T-cell (primary cell): ENCODE results near the gene SLC43A3. TPM values are rescaled to one million over a fixed set of nuclear protein-coding genes. Genes with fewer than 3 reads are reported as not detected.
A peak's percentile ranks its signal among the peaks of the same experiment; 100 is the strongest.

Source experiments
- ATAC-seq, 4 experiments: fragments of 200-7000 bp in 3 of 4; fragments of 150-1000 bp in 1 of 4; cut with Tn5 transposase; replicated peaks in 1 of 4; 1 replicate in 3 of 4; 2 replicates in 1 of 4; pipeline ENCODE4 v1.10.0; 2021; ENCODE audit warnings: moderate library complexity in 3 of 4, mild to moderate bottlenecking in 2 of 4, moderate number of reproducible peaks in 1 of 4
- CTCF ChIA-PET, 2 donors: fragments of 300-600 bp; sonication (Branson Sonifier 250); formaldehyde crosslinking; loops; one replicate each; lab custom pipeline; 2022; ENCODE audit warnings: antibody characterized with exemption in 2 of 2; lab: Charles Lee
- POLR2A ChIA-PET, 2 donors: fragments of 300-600 bp; sonication (Branson Sonifier 250); formaldehyde crosslinking; loops; one replicate each; lab custom pipeline; 2022; ENCODE audit warnings: antibody characterized with exemption in 2 of 2; lab: Charles Lee
- DNase-seq, 35 experiments: peaks; one replicate each; pipeline versions ENCODE4 v3.0.0 to v3.0.0-alpha.2; 2013 to 2023
- H3K27ac ChIP-seq: one replicate; pipeline ENCODE4 v1.5.1; 2013; ENCODE audit warnings: low read length
- H3K27me3 ChIP-seq, 2 experiments: replicated peaks in 1 of 2; 1 replicate in 1 of 2; 2 replicates in 1 of 2; pipeline versions ENCODE4 v1.6.1 to v1.7.0; 2013; ENCODE audit warnings: low read length in 1 of 2, mixed read lengths in 1 of 2; ENCODE audit not compliant: control insufficient read depth in 2 of 2, insufficient read depth in 2 of 2; ENCODE audit errors: extremely low read depth in 1 of 2
- H3K36me3 ChIP-seq, 2 donors: 1 replicate in 1 of 2; 2 replicates in 1 of 2; pipeline versions ENCODE4 v1.6.1 to v1.7.0; 2013; ENCODE audit warnings: low read length in 1 of 2; ENCODE audit not compliant: control insufficient read depth in 2 of 2, insufficient read depth in 1 of 2; ENCODE audit errors: extremely low read depth in 1 of 2
- H3K4me1 ChIP-seq, 2 experiments: 1 replicate in 1 of 2; 2 replicates in 1 of 2; pipeline versions ENCODE4 v1.6.1 to v1.7.0; 2013; ENCODE audit warnings: low read length in 2 of 2, mixed read lengths in 1 of 2; ENCODE audit not compliant: insufficient read depth in 2 of 2, control insufficient read depth in 1 of 2; ENCODE audit errors: extremely low read depth in 1 of 2
- H3K4me3 ChIP-seq, 2 donors: 1 replicate in 1 of 2; 2 replicates in 1 of 2; pipeline versions ENCODE4 v1.5.1 to v1.7.0; 2013; ENCODE audit warnings: mild to moderate bottlenecking in 2 of 2, low read length in 1 of 2, moderate library complexity in 1 of 2; ENCODE audit not compliant: control insufficient read depth in 1 of 2; ENCODE audit errors: extremely low read depth in 1 of 2
- H3K9me3 ChIP-seq: 2 replicates; pipeline ENCODE4 v1.7.0; 2013
- H3K27ac Mint-ChIP-seq, 2 donors: one replicate each; pipeline ENCODE4 v1.8.0; 2020 to 2021; ENCODE audit warnings: mild to moderate bottlenecking in 2 of 2, mixed read lengths in 2 of 2
- H3K27me3 Mint-ChIP-seq, 2 donors: one replicate each; pipeline ENCODE4 v1.8.0; 2021 to 2022; ENCODE audit warnings: mixed read lengths in 2 of 2
- H3K36me3 Mint-ChIP-seq: one replicate; pipeline ENCODE4 v1.8.0; 2021; ENCODE audit warnings: mixed read lengths
- H3K4me1 Mint-ChIP-seq, 3 donors: one replicate each; pipeline ENCODE4 v1.8.0; 2020 to 2022; ENCODE audit warnings: mixed read lengths in 3 of 3, mild to moderate bottlenecking in 1 of 3
- H3K4me3 Mint-ChIP-seq, 3 donors: one replicate each; pipeline ENCODE4 v1.8.0; 2020 to 2022; ENCODE audit warnings: mild to moderate bottlenecking in 3 of 3, mixed read lengths in 3 of 3, moderate library complexity in 3 of 3
- H3K9me3 Mint-ChIP-seq, 3 donors: one replicate each; pipeline ENCODE4 v1.8.0; 2020 to 2022; ENCODE audit warnings: mixed read lengths in 3 of 3
- WGBS: methylation state at CpG from one replicate; pipeline ENCODE4 v1.1.5; 2013; ENCODE audit warnings: missing lambda C conversion rate; ENCODE audit not compliant: insufficient coverage; 5-methylcytosine and 5-hydroxymethylcytosine counted together
- total RNA-seq, 35 experiments: library from RNA in 6 of 35; stranded (reverse) in 6 of 35; fragments of 120-200 nt in 1 of 35; gene quantifications; one replicate each; pipeline versions ENCODE4 v1.2.1 to v1.2.4 and lab custom pipeline; 2013 to 2026

Gene SLC43A3
- total RNA-seq, 5 donors from 2014 or later (not counting 1 experiment from before 2014, with no cell fraction given), result 9.9 to 18.1 (median 13.6) TPM

DNA sequence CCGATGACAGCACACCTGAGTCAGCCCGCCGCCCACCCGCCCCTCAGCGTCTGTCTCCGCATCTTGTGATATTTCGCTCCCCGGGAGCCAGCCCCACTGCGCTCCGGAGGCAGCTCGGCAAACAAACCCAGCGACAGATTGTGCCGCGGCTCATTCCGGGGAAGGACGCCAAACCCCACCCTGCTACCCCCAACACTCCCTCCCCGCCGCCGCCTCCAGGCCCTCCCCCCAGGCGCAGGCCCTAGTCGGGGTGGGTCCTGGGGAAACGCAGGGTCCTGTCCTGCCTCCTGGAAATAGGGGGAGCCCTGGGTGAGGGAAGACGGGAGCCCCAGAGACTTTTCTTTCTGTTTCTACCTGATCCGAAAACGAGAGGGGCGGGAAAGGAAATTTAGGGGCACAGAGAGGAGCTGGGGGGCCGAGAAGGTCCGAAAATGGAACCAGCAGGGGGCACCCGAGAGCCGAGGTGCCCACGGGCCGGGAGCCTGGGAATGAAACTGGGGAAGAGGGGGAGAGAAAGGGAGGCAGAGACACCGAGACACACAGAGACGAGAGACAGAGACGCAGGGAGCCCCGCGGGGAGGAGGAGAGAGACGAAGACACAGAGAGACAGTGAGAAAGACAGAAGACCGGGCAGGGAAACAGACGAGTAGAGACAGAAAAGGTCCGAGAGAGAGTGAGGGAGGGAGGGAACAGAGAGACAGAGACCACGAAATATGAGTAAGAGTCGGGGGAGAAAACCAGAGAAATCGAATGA lies 31.7 kb upstream of the SLC43A3 start:
- no peaks in the 10 kb centered on the region for H3K9me3 ChIP-seq
- H3K4me3 Mint-ChIP-seq, result peak overlapping the region; percentile 78 to 97 (median 84)
- CTCF ChIA-PET, result interaction anchor here (0.5 to 5.8 kb wide), 45 partner anchors 10 to 341 kb away, joined by 3 to 46 read pairs (median 5); partner anchors contain the start of genes SLC43A3 (in 1 of the 2), TIMM10 (in 1 of the 2) and UBE2L6 (in 1 of the 2)
- peak; percentile 7 to 48 (median 18) for ATAC-seq
- peaks cover 14 to 44% of the 10 kb centered on the region in 2 experiments for H3K4me1 ChIP-seq
- POLR2A ChIA-PET, result interaction anchor here (0.6 kb wide), 7 partner anchors 66 to 603 kb away, joined by 3 to 12 read pairs (median 6); no protein-coding TSS in a partner anchor
- H3K27ac ChIP-seq, result no peak overlapping the region
- under 1% methylated on average over 37 of the region's 44 CpGs for WGBS
- H3K27me3 ChIP-seq, result peaks cover 4 to 73% of the 10 kb centered on the region in 2 experiments
- no peaks in the 10 kb centered on the region for H3K9me3 Mint-ChIP-seq
- DNase-seq, result peak in 12 of 35 experiments; percentile 9 to 67 (median 40)
- no peaks in the 10 kb centered on the region for H3K36me3 Mint-ChIP-seq
- H3K4me1 Mint-ChIP-seq, result peaks cover 23 to 39% (median 31%) of the 10 kb centered on the region in 3 donors
- peak overlapping the region in 1 of 2 donors; percentile 54 for H3K27ac Mint-ChIP-seq
- H3K36me3 ChIP-seq, result no peaks in the 10 kb centered on the region
- H3K27me3 Mint-ChIP-seq, result peaks cover 33 to 46% of the 10 kb centered on the region in 2 donors
- peak overlapping the region; percentile 39 to 74 for H3K4me3 ChIP-seq

DNA sequence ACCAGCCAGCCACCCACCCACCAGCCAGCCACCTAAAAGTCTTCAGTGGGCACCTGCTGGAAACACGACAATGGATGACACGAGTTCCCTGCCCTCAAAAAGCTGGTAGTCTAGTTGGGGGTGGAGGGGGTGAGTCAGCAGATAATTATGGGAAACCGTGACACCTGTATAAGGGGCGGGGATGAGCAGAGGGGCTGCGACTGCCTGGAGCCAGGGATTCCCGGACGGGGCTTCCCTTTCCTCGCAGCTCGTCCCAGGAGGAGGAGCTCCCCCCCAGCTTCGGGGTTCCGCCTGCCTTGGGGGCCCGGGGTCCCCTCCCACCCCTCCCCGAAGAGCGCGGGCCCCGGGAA lies 31.1 kb upstream of the SLC43A3 start:
- H3K4me3 ChIP-seq, result peak overlapping the region in 1 of 2 donors; percentile 39

DNA sequence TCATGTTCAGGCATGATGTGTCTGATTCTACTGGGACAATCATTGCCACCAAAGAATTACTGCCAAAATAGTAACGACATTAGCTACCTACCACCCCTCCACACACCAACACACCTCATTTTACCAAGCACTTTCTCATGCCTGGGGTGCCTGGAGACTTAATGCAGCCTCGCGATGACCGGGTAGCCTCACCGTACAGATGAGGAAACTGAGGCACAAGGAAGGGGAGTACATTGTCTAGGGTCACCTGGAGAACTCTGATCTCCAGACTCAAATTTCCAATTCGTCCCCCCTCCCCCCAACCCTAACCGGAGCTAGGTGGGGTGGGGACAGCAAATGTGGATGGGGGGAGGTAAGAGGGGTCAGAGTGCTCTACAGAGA lies 30.7 kb upstream of the SLC43A3 start:
- Mint-ChIP-seq H3K4me3 (peak overlapping the region; percentile 50 to 97 (median 61)), H3K27ac (no peak overlapping the region), H3K36me3 (no peaks in the 10 kb centered on the region), H3K4me1 (peaks cover 23 to 35% (median 31%) of the 10 kb centered on the region in 3 donors), H3K27me3 (peaks cover 33 to 42% of the 10 kb centered on the region in 2 donors), H3K9me3 (no peaks in the 10 kb centered on the region)
- Histone ChIP-seq H3K9me3 (no peaks in the 10 kb centered on the region), H3K27me3 (peaks cover 4 to 70% of the 10 kb centered on the region in 2 experiments), H3K27ac (no peak overlapping the region), H3K36me3 (no peaks in the 10 kb centered on the region), H3K4me1 (peaks cover 14 to 44% of the 10 kb centered on the region in 2 experiments), H3K4me3 (no peak overlapping the region)
- ChIA-PET POLR2A (interaction anchor here (0.6 kb wide), 7 partner anchors 11 to 604 kb away, joined by 3 to 12 read pairs (median 6); no protein-coding TSS in a partner anchor), CTCF (interaction anchor here (0.6 to 5.8 kb wide), 47 partner anchors 10 to 257 kb away, joined by 3 to 46 read pairs (median 5); partner anchors contain the start of genes TIMM10 (in 1 of the 2) and UBE2L6 (in 1 of the 2))
- DNase-seq (no peak), ATAC-seq (peak; percentile 15 to 29 (median 19))
- 20% methylated on average over 1 of the region's 7 CpGs for WGBS

More for the DNA sequence above, 31.1 kb upstream of the SLC43A3 start:
- H3K27me3 Mint-ChIP-seq, result peaks cover 33 to 46% of the 10 kb centered on the region in 2 donors
- peak in 2 of 35 experiments; percentile 4 to 28 for DNase-seq
- no peak overlapping the region for H3K27ac Mint-ChIP-seq
- no peaks in the 10 kb centered on the region for H3K9me3 ChIP-seq
- ATAC-seq, result no peak
- peaks cover 14 to 44% of the 10 kb centered on the region in 2 experiments for H3K4me1 ChIP-seq
- WGBS, result 0% methylated on average over 5 of the region's 16 CpGs
- POLR2A ChIA-PET, result interaction anchor here (0.6 kb wide), 7 partner anchors 11 to 604 kb away, joined by 3 to 12 read pairs (median 6); no protein-coding TSS in a partner anchor
- H3K9me3 Mint-ChIP-seq, result no peaks in the 10 kb centered on the region
- peaks cover 23 to 39% (median 31%) of the 10 kb centered on the region in 3 donors for H3K4me1 Mint-ChIP-seq
- CTCF ChIA-PET, result interaction anchor here (0.5 to 5.8 kb wide), 47 partner anchors 9 to 342 kb away, joined by 3 to 46 read pairs (median 5); partner anchors contain the start of genes TIMM10 (in 1 of the 2) and UBE2L6 (in 1 of the 2)
- peaks cover 4 to 73% of the 10 kb centered on the region in 2 experiments for H3K27me3 ChIP-seq
- H3K4me3 Mint-ChIP-seq, result peak overlapping the region; percentile 31 to 97 (median 50)
- H3K27ac ChIP-seq, result no peak overlapping the region
- no peaks in the 10 kb centered on the region for H3K36me3 ChIP-seq
- no peaks in the 10 kb centered on the region for H3K36me3 Mint-ChIP-seq

DNA sequence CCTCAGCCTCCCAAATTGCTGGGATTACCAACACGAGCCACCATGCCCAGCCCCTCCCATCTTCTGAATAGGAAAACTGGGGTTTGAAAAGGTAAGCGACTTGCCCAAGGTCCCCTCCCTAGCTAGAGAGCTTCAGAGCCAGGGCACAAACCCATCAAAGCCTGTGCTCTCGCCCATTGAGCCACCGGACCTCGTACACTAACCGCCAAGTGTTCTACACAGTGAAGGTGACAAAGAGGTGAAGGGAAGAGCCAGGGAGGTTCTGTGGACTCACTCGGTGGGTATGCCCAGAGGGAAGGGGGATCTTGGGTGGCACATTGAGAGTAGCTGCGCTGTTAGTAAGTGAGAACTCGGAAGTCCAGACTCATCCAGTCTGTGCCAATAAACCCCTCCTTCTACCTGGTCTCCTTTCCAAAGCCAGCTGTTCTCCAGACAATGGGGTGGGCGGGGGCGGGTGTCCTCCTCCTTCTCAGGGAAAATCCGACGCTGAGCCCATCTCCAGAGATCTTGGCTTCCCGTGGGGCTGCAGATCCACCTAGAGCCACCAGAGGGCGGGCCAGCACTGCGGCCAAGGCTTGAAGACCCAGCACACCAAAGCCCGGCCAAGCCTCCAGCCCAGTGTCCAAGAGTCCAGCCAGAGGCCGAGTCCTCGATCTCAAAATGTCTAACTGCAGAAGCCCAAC lies 30.2 kb upstream of the SLC43A3 start:
- Mint-ChIP-seq H3K4me3 (peak overlapping the region; percentile 50 to 97 (median 61)), H3K9me3 (no peaks in the 10 kb centered on the region), H3K4me1 (peaks cover 23 to 32% (median 31%) of the 10 kb centered on the region in 3 donors), H3K36me3 (no peaks in the 10 kb centered on the region), H3K27ac (no peak overlapping the region), H3K27me3 (peaks cover 33 to 38% of the 10 kb centered on the region in 2 donors)
- 0% methylated on average over 10 of the region's 19 CpGs for WGBS
- no peaks in the 10 kb centered on the region for H3K36me3 ChIP-seq
- H3K4me1 ChIP-seq, result peaks cover 14 to 41% of the 10 kb centered on the region in 2 experiments
- H3K27me3 ChIP-seq, result peaks cover 4 to 65% of the 10 kb centered on the region in 2 experiments
- POLR2A ChIA-PET, result interaction anchor here in 1 of 2 donors (0.6 kb wide), 1 partner anchor 10 kb away, joined by 4 read pairs; no protein-coding TSS in a partner anchor
- H3K9me3 ChIP-seq, result no peaks in the 10 kb centered on the region
- ATAC-seq (peak; percentile 45 to 70 (median 58)), DNase-seq (peak in 34 of 35 experiments; percentile 28 to 84 (median 60))
- H3K27ac ChIP-seq, result no peak overlapping the region
- CTCF ChIA-PET, result interaction anchor here (0.5 to 5.8 kb wide), 40 partner anchors 10 to 286 kb away, joined by 3 to 46 read pairs (median 5); partner anchors contain the start of genes TIMM10 (in 1 of the 2) and UBE2L6 (in 1 of the 2)
- no peak overlapping the region for H3K4me3 ChIP-seq

DNA sequence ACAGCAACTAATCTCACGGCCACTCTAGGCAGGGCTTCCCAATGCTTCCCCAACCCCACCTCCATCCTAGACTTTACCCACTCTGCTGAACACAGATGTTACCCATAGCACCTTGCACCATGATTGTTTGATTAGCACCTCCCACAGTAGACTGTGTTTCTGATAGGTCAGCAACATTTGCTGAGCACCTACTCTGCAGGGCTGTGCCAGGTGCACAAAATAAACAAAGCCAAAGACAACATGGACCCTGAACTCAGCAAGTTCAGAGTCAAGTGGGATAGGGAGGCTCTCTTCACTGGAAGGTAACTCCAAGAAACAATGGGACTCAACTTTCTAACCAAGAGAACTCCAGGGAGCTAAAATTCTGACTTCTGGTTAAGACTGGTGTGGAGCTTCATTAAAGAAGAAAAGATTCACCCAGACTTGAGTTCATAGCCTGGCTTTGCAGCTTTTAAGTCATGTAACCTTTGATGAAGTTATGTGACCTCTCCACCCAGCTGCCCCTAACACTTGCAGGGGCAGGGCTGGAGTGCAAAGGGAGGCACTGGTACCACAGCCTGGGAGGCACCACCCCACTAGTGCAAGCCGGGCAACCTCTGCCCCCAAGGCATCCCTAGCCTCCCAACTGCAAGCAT lies 26.7 kb upstream of the SLC43A3 start:
- no peak overlapping the region for H3K27ac Mint-ChIP-seq
- POLR2A ChIA-PET, result no interaction called here

More for the DNA sequence above, 26.7 kb upstream of the SLC43A3 start:
- Histone ChIP-seq H3K36me3 (no peaks in the 10 kb centered on the region), H3K9me3 (no peaks in the 10 kb centered on the region), H3K27ac (no peak overlapping the region), H3K4me3 (no peak overlapping the region), H3K27me3 (peaks cover 0 to 35% of the 10 kb centered on the region in 2 experiments), H3K4me1 (peaks cover 2 to 17% of the 10 kb centered on the region in 2 experiments)
- CTCF ChIA-PET, result no interaction called here
- ATAC-seq, result no peak
- 92% methylated on average over 2 of the region's 2 CpGs for WGBS
- no peak overlapping the region for H3K4me3 Mint-ChIP-seq
- no peak for DNase-seq
- H3K4me1 Mint-ChIP-seq, result peaks cover 11 to 15% (median 13%) of the 10 kb centered on the region in 3 donors
- H3K27me3 Mint-ChIP-seq, result peaks cover 16 to 26% of the 10 kb centered on the region in 2 donors
- no peaks in the 10 kb centered on the region for H3K9me3 Mint-ChIP-seq
- no peaks in the 10 kb centered on the region for H3K36me3 Mint-ChIP-seq
